Stomach (tissue), 4 donors: ENCODE measurements around the gene NPB.

ENCODE experiments used
- POLR2A ChIP-seq, 4 donors: fragments of 450-650 bp; IDR thresholded peaks; one replicate each; pipeline ENCODE4 v1.6.1; 2016; ENCODE audit warnings: antibody characterized with exemption in 4 of 4, control low read depth in 2 of 4, mild to moderate bottlenecking in 1 of 4, moderate library complexity in 1 of 4
- POLR2AphosphoS5 ChIP-seq, 3 donors: sonication (generic); formaldehyde crosslinking; IDR thresholded peaks; one replicate each; pipeline ENCODE4 v1.6.1; 2016; ENCODE audit warnings: antibody characterized with exemption in 3 of 3
- TF ChIP-seq, protein P1 (sequence below), 7 experiments: fragments of 450-650 bp in 4 of 7; fragments of 200-600 bp in 3 of 7; sonication (generic) in 3 of 7; IDR thresholded peaks; one replicate each; pipeline ENCODE4 v1.5.1; 2016 to 2019; ENCODE audit warnings: antibody characterized with exemption in 7 of 7, control low read depth in 2 of 7, mild to moderate bottlenecking in 1 of 7

- no peak for TF ChIP-seq POLR2A (IDR thresholded peaks at IDR 0.05)
- TF ChIP-seq, protein P1, sequence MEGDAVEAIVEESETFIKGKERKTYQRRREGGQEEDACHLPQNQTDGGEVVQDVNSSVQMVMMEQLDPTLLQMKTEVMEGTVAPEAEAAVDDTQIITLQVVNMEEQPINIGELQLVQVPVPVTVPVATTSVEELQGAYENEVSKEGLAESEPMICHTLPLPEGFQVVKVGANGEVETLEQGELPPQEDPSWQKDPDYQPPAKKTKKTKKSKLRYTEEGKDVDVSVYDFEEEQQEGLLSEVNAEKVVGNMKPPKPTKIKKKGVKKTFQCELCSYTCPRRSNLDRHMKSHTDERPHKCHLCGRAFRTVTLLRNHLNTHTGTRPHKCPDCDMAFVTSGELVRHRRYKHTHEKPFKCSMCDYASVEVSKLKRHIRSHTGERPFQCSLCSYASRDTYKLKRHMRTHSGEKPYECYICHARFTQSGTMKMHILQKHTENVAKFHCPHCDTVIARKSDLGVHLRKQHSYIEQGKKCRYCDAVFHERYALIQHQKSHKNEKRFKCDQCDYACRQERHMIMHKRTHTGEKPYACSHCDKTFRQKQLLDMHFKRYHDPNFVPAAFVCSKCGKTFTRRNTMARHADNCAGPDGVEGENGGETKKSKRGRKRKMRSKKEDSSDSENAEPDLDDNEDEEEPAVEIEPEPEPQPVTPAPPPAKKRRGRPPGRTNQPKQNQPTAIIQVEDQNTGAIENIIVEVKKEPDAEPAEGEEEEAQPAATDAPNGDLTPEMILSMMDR (IDR thresholded peaks at IDR 0.05), result no peak
- TF ChIP-seq POLR2AphosphoS5 (IDR thresholded peaks at IDR 0.05), result peak in 2 of 3 donors; percentile 81
Observed at GRCh38 chr17:81926451-81927151, 24.6 kb downstream of the NPB start.
